CD14-positive monocyte (primary cell): Measurements from ENCODE around the gene SLC39A6. TPM values are rescaled to one million over a fixed set of nuclear protein-coding genes. Genes with fewer than 3 reads are reported as not detected.

ENCODE experiments used
- DNase-seq, 3 donors: peaks; one replicate each; pipeline ENCODE4 v3.0.0-alpha.2; 2011 to 2022
- H2AFZ ChIP-seq: 2 replicates; pipeline ENCODE4 v1.6.0; 2012; ENCODE audit warnings: mild to moderate bottlenecking, low read depth, low read length, inconsistent platforms; ENCODE audit not compliant: insufficient read depth, poor library complexity, severe bottlenecking
- H3K27ac ChIP-seq, 2 donors: 1 replicate in 1 of 2; 2 replicates in 1 of 2; pipeline ENCODE4 v1.5.1; 2012 to 2013; ENCODE audit warnings: low read length in 2 of 2, control low read depth in 1 of 2, inconsistent platforms in 1 of 2, low read depth in 1 of 2, mild to moderate bottlenecking in 1 of 2
- H3K27me3 ChIP-seq, 2 donors: one replicate each; pipeline versions ENCODE4 v1.6.0 to v1.6.1; 2011 to 2013; ENCODE audit warnings: low read length in 2 of 2; ENCODE audit not compliant: control insufficient read depth in 2 of 2, insufficient read depth in 2 of 2
- H3K36me3 ChIP-seq, 2 donors: replicated peaks in 1 of 2; 1 replicate in 1 of 2; 2 replicates in 1 of 2; pipeline versions ENCODE4 v1.5.1 to v1.6.1; 2012 to 2013; ENCODE audit warnings: low read length in 2 of 2, control low read depth in 1 of 2, inconsistent platforms in 1 of 2, mild to moderate bottlenecking in 1 of 2; ENCODE audit not compliant: insufficient read depth in 2 of 2, control insufficient read depth in 1 of 2
- H3K4me1 ChIP-seq, 2 donors: 1 replicate in 1 of 2; 2 replicates in 1 of 2; pipeline versions ENCODE4 v1.5.1 to v1.6.1; 2012 to 2013; ENCODE audit warnings: low read length in 2 of 2, control low read depth in 1 of 2, inconsistent platforms in 1 of 2, mild to moderate bottlenecking in 1 of 2, moderate library complexity in 1 of 2; ENCODE audit not compliant: insufficient read depth in 2 of 2, control insufficient read depth in 1 of 2
- H3K4me2 ChIP-seq: replicated peaks from 2 replicates; pipeline ENCODE3; 2012; ENCODE audit warnings: low read length, moderate library complexity, mild to moderate bottlenecking; ENCODE audit not compliant: poor library complexity, severe bottlenecking; ENCODE audit errors: extremely low read depth
- H3K4me3 ChIP-seq, 3 experiments: fragments of 200-600 bp in 1 of 3; sonication (generic) in 1 of 3; replicated peaks in 1 of 3; 1 replicate in 2 of 3; 2 replicates in 1 of 3; pipeline ENCODE4 v1.5.1; 2011 to 2013; ENCODE audit warnings: low read length in 3 of 3, mild to moderate bottlenecking in 3 of 3, control low read depth in 2 of 3, low read depth in 2 of 3, inconsistent platforms in 1 of 3, moderate library complexity in 1 of 3
- H3K79me2 ChIP-seq: 2 replicates; pipeline ENCODE4 v1.6.0; 2012; ENCODE audit warnings: mild to moderate bottlenecking, control low read depth, inconsistent platforms, low read length, moderate library complexity; ENCODE audit not compliant: insufficient read depth
- H3K9ac ChIP-seq: 2 replicates; pipeline ENCODE4 v1.6.0; 2017; ENCODE audit warnings: low read length, mild to moderate bottlenecking; ENCODE audit not compliant: insufficient read depth, poor library complexity, severe bottlenecking
- H3K9me3 ChIP-seq, 2 donors: replicated peaks in 1 of 2; 1 replicate in 1 of 2; 2 replicates in 1 of 2; pipeline versions ENCODE4 v1.5.1 to v1.6.1; 2012 to 2013; ENCODE audit warnings: low read length in 2 of 2, control low read depth in 1 of 2; ENCODE audit not compliant: control insufficient read depth in 1 of 2, insufficient read depth in 1 of 2
- H4K20me1 ChIP-seq: 2 replicates; pipeline ENCODE4 v1.6.0; 2012; ENCODE audit warnings: mild to moderate bottlenecking, low read length, control low read depth, moderate library complexity; ENCODE audit not compliant: insufficient read depth
- H3K27ac Mint-ChIP-seq, 7 donors: one replicate each; pipeline ENCODE4 v1.8.0; 2020; ENCODE audit warnings: mild to moderate bottlenecking in 7 of 7, mixed read lengths in 7 of 7, moderate library complexity in 6 of 7, inconsistent platforms in 2 of 7
- H3K27me3 Mint-ChIP-seq, 3 donors: one replicate each; pipeline ENCODE4 v1.8.0; 2021 to 2022; ENCODE audit warnings: low read depth in 3 of 3, mild to moderate bottlenecking in 3 of 3, mixed read lengths in 3 of 3, moderate library complexity in 3 of 3, inconsistent platforms in 1 of 3
- H3K36me3 Mint-ChIP-seq, 2 donors: one replicate each; pipeline ENCODE4 v1.8.0; 2020; ENCODE audit warnings: mixed read lengths in 2 of 2, inconsistent platforms in 1 of 2, mild to moderate bottlenecking in 1 of 2
- H3K4me1 Mint-ChIP-seq: one replicate; pipeline ENCODE4 v1.8.0; 2020; ENCODE audit warnings: mild to moderate bottlenecking, mixed read lengths
- H3K4me3 Mint-ChIP-seq, 2 donors: one replicate each; pipeline ENCODE4 v1.8.0; 2020; ENCODE audit warnings: mild to moderate bottlenecking in 2 of 2, mixed read lengths in 2 of 2, moderate library complexity in 1 of 2
- H3K9me3 Mint-ChIP-seq, 7 donors: one replicate each; pipeline ENCODE4 v1.8.0; 2020 to 2022; ENCODE audit warnings: mixed read lengths in 7 of 7, mild to moderate bottlenecking in 6 of 7, moderate library complexity in 6 of 7, inconsistent platforms in 2 of 7
- WGBS: methylation state at CpG from one replicate; pipeline ENCODE4 v1.1.5; 2013; ENCODE audit warnings: missing lambda C conversion rate; ENCODE audit not compliant: insufficient coverage; 5-methylcytosine and 5-hydroxymethylcytosine counted together
- intact Hi-C, 2 donors: fragments of 100-400 bp; cut with micrococcal nuclease; formaldehyde crosslinking; loops; one replicate each; pipeline versions ENCODE4 v1.15.0 to v1.15.1; 2023
- polyA plus RNA-seq, 3 donors: library from polyadenylated mRNA; depleted of rRNA in 1 of 3; unstranded in 2 of 3; stranded (reverse) in 1 of 3; fragments of 300-500 nt in 2 of 3; fragments of >200 nt in 1 of 3; fragmentation: Illumina TruSeq in 2 of 3; gene quantifications; 1 replicate in 2 of 3; 2 replicates in 1 of 3; pipeline ENCODE4 v1.2.3, GENCODE V29; 2012 to 2021
- TF ChIP-seq, protein P1 (sequence below): fragments of 200-600 bp; IDR thresholded peaks from one replicate; pipeline ENCODE4 v1.8.0; 2022; ENCODE audit warnings: antibody characterized with exemption, mild to moderate bottlenecking

The SLC39A6 gene
- polyA plus RNA-seq, 3 donors: 13.2 to 20.1 (median 16.8) TPM

DNA sequence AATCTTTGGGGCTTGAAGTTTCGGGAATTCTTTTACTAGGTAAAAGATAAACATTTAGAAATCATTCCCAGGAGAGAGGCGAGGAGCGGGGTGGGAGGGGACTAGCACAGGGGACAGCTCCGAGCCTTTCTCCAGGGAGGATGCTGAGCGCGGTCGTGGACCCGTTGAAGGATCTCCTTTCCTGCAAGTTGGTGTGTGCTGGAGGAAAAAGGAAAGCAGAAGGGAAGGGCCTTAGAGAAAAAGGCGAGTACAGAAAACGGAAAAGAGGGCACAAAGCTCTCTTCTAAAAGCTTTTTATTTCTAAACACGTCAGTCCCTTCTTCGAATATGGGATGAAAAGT is 640 bp downstream of the SLC39A6 start:
- Histone ChIP-seq H4K20me1 (no peaks in the 10 kb centered on the region), H3K27me3 (no peaks in the 10 kb centered on the region), H3K4me2 (peak overlapping the region; percentile 96), H3K36me3 (peaks cover 0 to 10% of the 10 kb centered on the region in 2 donors), H2AFZ (peak overlapping the region; percentile 99), H3K9me3 (no peaks in the 10 kb centered on the region), H3K4me1 (peaks cover 30 to 33% of the 10 kb centered on the region in 2 donors), H3K9ac (peak overlapping the region; percentile 99), H3K4me3 (peak overlapping the region; percentile 55 to 98 (median 92)), H3K27ac (peak overlapping the region in 1 of 2 donors; percentile 100), H3K79me2 (peaks cover 51% of the 10 kb centered on the region)
- intact Hi-C loops: loop anchor here (2.0 to 10.0 kb wide), 2 partner anchors 64 to 156 kb away; partner anchors contain the start of genes RMP24 (in 1 of the 2) and RPRD1A (in 1 of the 2)
- no peaks in the 10 kb centered on the region for H3K9me3 Mint-ChIP-seq
- DNase-seq: peak in 1 of 3 donors; percentile 10
- H3K27me3 Mint-ChIP-seq: peaks cover 0 to 2% (median 2%) of the 10 kb centered on the region in 3 donors
- H3K4me3 Mint-ChIP-seq: peak overlapping the region; percentile 93 to 94
- H3K36me3 Mint-ChIP-seq: peaks cover 23% of the 10 kb centered on the region in 2 donors
- H3K4me1 Mint-ChIP-seq: peaks cover 38% of the 10 kb centered on the region
- peak overlapping the region in 4 of 7 donors; percentile 58 to 97 (median 96) for H3K27ac Mint-ChIP-seq
- 0% methylated on average over 3 of the region's 12 CpGs for WGBS
- TF ChIP-seq, protein P1, sequence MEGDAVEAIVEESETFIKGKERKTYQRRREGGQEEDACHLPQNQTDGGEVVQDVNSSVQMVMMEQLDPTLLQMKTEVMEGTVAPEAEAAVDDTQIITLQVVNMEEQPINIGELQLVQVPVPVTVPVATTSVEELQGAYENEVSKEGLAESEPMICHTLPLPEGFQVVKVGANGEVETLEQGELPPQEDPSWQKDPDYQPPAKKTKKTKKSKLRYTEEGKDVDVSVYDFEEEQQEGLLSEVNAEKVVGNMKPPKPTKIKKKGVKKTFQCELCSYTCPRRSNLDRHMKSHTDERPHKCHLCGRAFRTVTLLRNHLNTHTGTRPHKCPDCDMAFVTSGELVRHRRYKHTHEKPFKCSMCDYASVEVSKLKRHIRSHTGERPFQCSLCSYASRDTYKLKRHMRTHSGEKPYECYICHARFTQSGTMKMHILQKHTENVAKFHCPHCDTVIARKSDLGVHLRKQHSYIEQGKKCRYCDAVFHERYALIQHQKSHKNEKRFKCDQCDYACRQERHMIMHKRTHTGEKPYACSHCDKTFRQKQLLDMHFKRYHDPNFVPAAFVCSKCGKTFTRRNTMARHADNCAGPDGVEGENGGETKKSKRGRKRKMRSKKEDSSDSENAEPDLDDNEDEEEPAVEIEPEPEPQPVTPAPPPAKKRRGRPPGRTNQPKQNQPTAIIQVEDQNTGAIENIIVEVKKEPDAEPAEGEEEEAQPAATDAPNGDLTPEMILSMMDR: no peak

DNA sequence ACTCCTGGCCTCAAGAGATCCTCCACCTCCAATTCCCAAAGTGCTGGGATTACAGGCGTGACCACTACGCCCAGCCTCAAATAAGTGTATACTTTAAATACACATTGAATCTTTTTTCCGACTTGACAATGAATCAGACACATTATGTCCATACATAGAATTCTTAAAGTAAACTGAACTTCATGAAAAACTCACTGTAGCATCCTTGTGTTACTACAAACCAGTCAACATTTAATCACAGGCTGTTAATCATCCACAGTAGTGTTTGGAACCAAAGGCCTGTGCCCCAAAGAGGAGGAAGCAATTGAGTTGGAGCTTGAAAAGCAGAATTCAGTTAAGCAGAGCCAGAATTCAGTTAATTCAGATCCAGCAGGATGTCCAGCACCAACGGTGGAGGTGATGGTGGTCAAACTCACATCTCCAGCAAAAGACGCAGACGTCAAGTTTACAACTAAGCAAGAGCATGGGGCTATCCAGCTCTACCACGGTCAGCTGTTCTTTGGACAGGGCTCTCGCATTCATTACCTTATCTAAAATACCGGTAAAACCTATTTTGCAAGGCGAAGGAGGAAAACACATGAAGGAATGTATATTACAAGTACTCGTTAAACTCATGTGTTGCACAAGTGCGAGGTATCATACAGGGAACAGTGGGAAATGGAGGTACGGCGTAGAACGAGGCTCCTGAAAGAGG is 1.2 kb downstream of the SLC39A6 start:
- H3K36me3 Mint-ChIP-seq: peaks cover 27 to 28% of the 10 kb centered on the region in 2 donors
- peaks cover 0 to 12% of the 10 kb centered on the region in 2 donors for H3K36me3 ChIP-seq
- peak overlapping the region; percentile 96 for H3K4me2 ChIP-seq
- peaks cover 45% of the 10 kb centered on the region for H3K79me2 ChIP-seq
- H3K4me1 ChIP-seq: peaks cover 30 to 33% of the 10 kb centered on the region in 2 donors
- no peak overlapping the region for H3K27ac ChIP-seq
- H2AFZ ChIP-seq: peak overlapping the region; percentile 99
- H3K9ac ChIP-seq: peak overlapping the region; percentile 99
- H3K9me3 ChIP-seq: no peaks in the 10 kb centered on the region
- no peaks in the 10 kb centered on the region for H3K27me3 ChIP-seq
- intact Hi-C loops: loop anchor here (2.0 to 10.0 kb wide), 2 partner anchors 63 to 155 kb away; partner anchors contain the start of genes RMP24 (in 1 of the 2) and RPRD1A (in 1 of the 2)
- H3K27ac Mint-ChIP-seq: peak overlapping the region in 4 of 7 donors; percentile 58 to 97 (median 96)
- H3K4me3 Mint-ChIP-seq: peak overlapping the region; percentile 93 to 94
- H3K4me1 Mint-ChIP-seq: peaks cover 38% of the 10 kb centered on the region
- DNase-seq: no peak
- no peaks in the 10 kb centered on the region for H3K9me3 Mint-ChIP-seq
- peak overlapping the region; percentile 55 to 98 (median 92) for H3K4me3 ChIP-seq
- H4K20me1 ChIP-seq: no peaks in the 10 kb centered on the region
- WGBS: 73% methylated on average over 7 of the region's 15 CpGs
- TF ChIP-seq, protein P1: no peak
- peaks cover 0 to 2% (median 2%) of the 10 kb centered on the region in 3 donors for H3K27me3 Mint-ChIP-seq
